ENCODE measurements around the gene AHI1. TPM values are rescaled to one million over a fixed set of nuclear protein-coding genes. Genes with fewer than 3 reads are reported as not detected.

AHI1 gene
- total RNA-seq, 1 experiment from 2014 or later, result 5.2 TPM

- no peak for DNase-seq
- no peak overlapping the region for H3K4me3 ChIP-seq (ENCODE audit: insufficient read depth, low read depth, low read length)
- no peaks in the 10 kb centered on the region for H3K36me3 ChIP-seq (replicated peaks; ENCODE audit: control insufficient read depth, insufficient read depth, low read length)
- no peaks in the 10 kb centered on the region for H3K27me3 ChIP-seq (ENCODE audit: control insufficient read depth, insufficient read depth, low read length)
Observed at GRCh38 chr6:135310291-135310690, 187.2 kb downstream of the AHI1 start.

GRCh38 chr6:135306740-135307420 lies 190.7 kb downstream of the AHI1 start:
- no peak overlapping the region for H3K4me3 ChIP-seq (ENCODE audit: insufficient read depth, low read depth, low read length)
- DNase-seq, result no peak
- no peaks in the 10 kb centered on the region for H3K36me3 ChIP-seq (replicated peaks; ENCODE audit: control insufficient read depth, insufficient read depth, low read length)
- no peaks in the 10 kb centered on the region for H3K27me3 ChIP-seq (ENCODE audit: control insufficient read depth, insufficient read depth, low read length)

- Histone ChIP-seq H3K36me3 (replicated peaks; ENCODE audit: control insufficient read depth, insufficient read depth, low read length) (no peaks in the 10 kb centered on the region), H3K27me3 (ENCODE audit: control insufficient read depth, insufficient read depth, low read length) (no peaks in the 10 kb centered on the region), H3K4me3 (ENCODE audit: insufficient read depth, low read depth, low read length) (no peak overlapping the region)
- no peak for DNase-seq
Observed at GRCh38 chr6:135306166-135306565, 191.4 kb downstream of the AHI1 start.

- Histone ChIP-seq H3K4me3 (ENCODE audit: insufficient read depth, low read depth, low read length) (no peak overlapping the region), H3K27me3 (ENCODE audit: control insufficient read depth, insufficient read depth, low read length) (no peaks in the 10 kb centered on the region), H3K36me3 (replicated peaks; ENCODE audit: control insufficient read depth, insufficient read depth, low read length) (no peaks in the 10 kb centered on the region)
- no peak for DNase-seq
Observed at GRCh38 chr6:135305684-135306083, 191.9 kb downstream of the AHI1 start.

GRCh38 chr6:135304883-135305282 lies 192.7 kb downstream of the AHI1 start:
- no peak for DNase-seq
- H3K27me3 ChIP-seq (ENCODE audit: control insufficient read depth, insufficient read depth, low read length), result no peaks in the 10 kb centered on the region

GRCh38 chr6:135301304-135301703 lies 196.2 kb downstream of the AHI1 start:
- Histone ChIP-seq H3K4me3 (ENCODE audit: insufficient read depth, low read depth, low read length) (no peak overlapping the region), H3K36me3 (replicated peaks; ENCODE audit: control insufficient read depth, insufficient read depth, low read length) (no peaks in the 10 kb centered on the region), H3K27me3 (ENCODE audit: control insufficient read depth, insufficient read depth, low read length) (no peaks in the 10 kb centered on the region)
- DNase-seq, result no peak

More at GRCh38 chr6:135304883-135305282, 192.7 kb downstream of the AHI1 start:
- Histone ChIP-seq H3K4me3 (ENCODE audit: insufficient read depth, low read depth, low read length) (no peak overlapping the region), H3K36me3 (replicated peaks; ENCODE audit: control insufficient read depth, insufficient read depth, low read length) (no peaks in the 10 kb centered on the region)

- Histone ChIP-seq H3K4me3 (ENCODE audit: insufficient read depth, low read depth, low read length) (no peak overlapping the region), H3K27me3 (ENCODE audit: control insufficient read depth, insufficient read depth, low read length) (no peaks in the 10 kb centered on the region), H3K36me3 (replicated peaks; ENCODE audit: control insufficient read depth, insufficient read depth, low read length) (no peaks in the 10 kb centered on the region)
- DNase-seq, result no peak
Observed at GRCh38 chr6:135300576-135300975, 197.0 kb downstream of the AHI1 start.

- H3K27me3 ChIP-seq (ENCODE audit: control insufficient read depth, insufficient read depth, low read length), result no peaks in the 10 kb centered on the region
- DNase-seq, result no peak
- H3K36me3 ChIP-seq (replicated peaks; ENCODE audit: control insufficient read depth, insufficient read depth, low read length), result no peaks in the 10 kb centered on the region
- H3K4me3 ChIP-seq (ENCODE audit: insufficient read depth, low read depth, low read length), result no peak overlapping the region
Observed at GRCh38 chr6:135299256-135299655, 198.3 kb downstream of the AHI1 start.

GRCh38 chr6:135298455-135298854 lies 199.1 kb downstream of the AHI1 start:
- no peak for DNase-seq
- H3K27me3 ChIP-seq (ENCODE audit: control insufficient read depth, insufficient read depth, low read length), result no peaks in the 10 kb centered on the region

GRCh38 chr6:135296715-135297114 lies 200.8 kb downstream of the AHI1 start:
- no peak for DNase-seq
- Histone ChIP-seq H3K27me3 (ENCODE audit: control insufficient read depth, insufficient read depth, low read length) (no peaks in the 10 kb centered on the region), H3K4me3 (ENCODE audit: insufficient read depth, low read depth, low read length) (no peak overlapping the region), H3K36me3 (replicated peaks; ENCODE audit: control insufficient read depth, insufficient read depth, low read length) (no peaks in the 10 kb centered on the region)

More at GRCh38 chr6:135298455-135298854, 199.1 kb downstream of the AHI1 start:
- H3K36me3 ChIP-seq (replicated peaks; ENCODE audit: control insufficient read depth, insufficient read depth, low read length), result no peaks in the 10 kb centered on the region
- no peak overlapping the region for H3K4me3 ChIP-seq (ENCODE audit: insufficient read depth, low read depth, low read length)

- no peak for DNase-seq
- H3K27me3 ChIP-seq (ENCODE audit: control insufficient read depth, insufficient read depth, low read length), result no peaks in the 10 kb centered on the region
- no peaks in the 10 kb centered on the region for H3K36me3 ChIP-seq (replicated peaks; ENCODE audit: control insufficient read depth, insufficient read depth, low read length)
- no peak overlapping the region for H3K4me3 ChIP-seq (ENCODE audit: insufficient read depth, low read depth, low read length)
Observed at GRCh38 chr6:135295085-135295484, 202.5 kb downstream of the AHI1 start.

- no peaks in the 10 kb centered on the region for H3K36me3 ChIP-seq (replicated peaks; ENCODE audit: control insufficient read depth, insufficient read depth, low read length)
- DNase-seq, result no peak
- no peak overlapping the region for H3K4me3 ChIP-seq (ENCODE audit: insufficient read depth, low read depth, low read length)
- H3K27me3 ChIP-seq (ENCODE audit: control insufficient read depth, insufficient read depth, low read length), result no peaks in the 10 kb centered on the region
Observed at GRCh38 chr6:135291288-135292076, 206.1 kb downstream of the AHI1 start.

- no peaks in the 10 kb centered on the region for H3K27me3 ChIP-seq (ENCODE audit: control insufficient read depth, insufficient read depth, low read length)
- H3K36me3 ChIP-seq (replicated peaks; ENCODE audit: control insufficient read depth, insufficient read depth, low read length), result no peaks in the 10 kb centered on the region
- H3K4me3 ChIP-seq (ENCODE audit: insufficient read depth, low read depth, low read length), result no peak overlapping the region
- DNase-seq, result no peak
Observed at GRCh38 chr6:135289816-135290215, 207.7 kb downstream of the AHI1 start.

- no peaks in the 10 kb centered on the region for H3K36me3 ChIP-seq (replicated peaks; ENCODE audit: control insufficient read depth, insufficient read depth, low read length)
- H3K4me3 ChIP-seq (ENCODE audit: insufficient read depth, low read depth, low read length), result no peak overlapping the region
- no peak for DNase-seq
- no peaks in the 10 kb centered on the region for H3K27me3 ChIP-seq (ENCODE audit: control insufficient read depth, insufficient read depth, low read length)
Observed at GRCh38 chr6:135286962-135287538, 210.5 kb downstream of the AHI1 start.

GRCh38 chr6:135285165-135285564 lies 212.4 kb downstream of the AHI1 start:
- Histone ChIP-seq H3K27me3 (ENCODE audit: control insufficient read depth, insufficient read depth, low read length) (no peaks in the 10 kb centered on the region), H3K4me3 (ENCODE audit: insufficient read depth, low read depth, low read length) (no peak overlapping the region), H3K36me3 (replicated peaks; ENCODE audit: control insufficient read depth, insufficient read depth, low read length) (no peaks in the 10 kb centered on the region)
- no peak for DNase-seq

Data from H7 (cell line).